Stimulated activated CD4-positive, alpha-beta T cell treated with anti-CD3 and anti-CD28 coated beads, TNF-alpha, amount 100 ng/mL, for 1 hour (primary cell): ENCODE measurements around the gene THADA.

Experiments
- DNase-seq, 3 donors: peaks; one replicate each; pipeline ENCODE4 v3.0.0-alpha.2; 2020; ENCODE audit warnings: low read depth in 3 of 3, low spot score in 1 of 3

THADA gene

DNA sequence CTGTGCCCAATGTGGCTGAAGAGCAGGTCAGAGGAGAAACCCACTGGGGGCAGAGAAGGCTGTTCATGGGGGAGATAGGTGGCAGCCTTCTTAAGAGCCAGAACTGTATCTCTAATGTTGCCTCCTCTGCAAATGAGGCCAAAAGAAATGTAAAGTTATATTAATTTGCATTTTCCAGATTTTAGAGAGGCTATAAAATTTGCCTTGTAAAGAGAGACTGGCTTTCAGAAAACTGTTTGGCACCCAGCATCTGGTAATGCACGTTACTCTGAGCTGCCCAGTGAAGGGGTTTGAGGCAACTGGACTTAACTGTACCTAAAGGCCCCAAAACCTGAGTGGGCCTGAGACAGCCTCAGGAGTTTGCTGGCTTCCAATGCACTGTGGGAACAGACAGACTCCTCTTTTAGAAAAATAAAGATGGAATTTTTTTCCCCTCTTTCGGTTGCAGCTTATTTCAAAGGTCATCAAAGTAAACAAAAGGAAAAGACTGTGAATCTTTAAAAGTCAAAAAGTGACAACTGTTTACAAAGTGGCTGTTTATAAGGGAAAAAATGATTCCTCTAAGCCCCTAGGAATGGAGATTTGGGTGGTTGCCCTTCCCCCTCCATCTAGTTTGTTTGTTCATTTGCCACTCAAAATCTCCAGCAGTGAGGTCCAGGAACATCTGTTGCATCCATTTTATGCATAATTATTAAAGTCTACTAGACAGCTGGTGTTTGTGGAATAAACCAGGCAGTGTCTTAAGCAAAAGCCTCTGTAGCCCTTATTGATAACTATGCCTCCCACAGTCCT is 237.2 kb downstream of the THADA start:
- DNase-seq, result no peak

DNA sequence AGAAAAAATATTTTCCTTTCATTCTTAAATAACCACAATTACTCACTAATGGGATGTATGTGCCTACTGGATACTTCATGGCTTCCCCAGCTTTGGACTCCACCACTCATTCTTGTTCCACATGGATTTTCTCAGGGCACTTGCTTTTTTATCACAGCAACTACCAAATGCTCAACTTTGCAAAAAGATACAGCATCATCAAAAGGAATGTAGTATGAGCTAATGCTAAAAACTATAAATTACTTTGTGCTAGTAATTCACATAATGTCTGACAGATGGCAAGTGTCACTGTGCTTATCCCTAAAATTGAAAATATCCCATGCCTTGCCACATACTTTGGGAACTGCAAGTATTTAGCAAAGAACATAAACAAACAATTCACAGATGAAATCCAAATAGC is 239.1 kb downstream of the THADA start:
- DNase-seq, result no peak

DNA sequence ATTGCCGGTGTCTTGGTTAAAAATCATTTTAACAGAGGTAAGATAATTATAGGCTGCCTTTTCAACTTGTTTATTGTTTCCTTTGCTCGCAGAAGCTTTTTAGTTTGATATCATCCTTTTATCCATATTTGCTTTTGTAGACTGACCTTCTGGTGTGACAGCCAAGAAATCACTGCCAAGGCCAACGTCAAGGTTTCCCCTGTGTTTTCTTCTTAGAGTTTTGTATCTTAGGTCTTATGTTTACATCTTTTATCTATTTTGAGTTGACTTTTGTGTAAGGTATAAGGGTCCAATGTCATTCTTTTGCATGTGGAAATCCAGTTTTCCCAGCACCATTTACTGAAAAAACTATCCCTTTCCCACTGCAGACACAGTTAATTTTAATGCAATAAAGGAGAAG is 240.4 kb downstream of the THADA start:
- no peak for DNase-seq

DNA sequence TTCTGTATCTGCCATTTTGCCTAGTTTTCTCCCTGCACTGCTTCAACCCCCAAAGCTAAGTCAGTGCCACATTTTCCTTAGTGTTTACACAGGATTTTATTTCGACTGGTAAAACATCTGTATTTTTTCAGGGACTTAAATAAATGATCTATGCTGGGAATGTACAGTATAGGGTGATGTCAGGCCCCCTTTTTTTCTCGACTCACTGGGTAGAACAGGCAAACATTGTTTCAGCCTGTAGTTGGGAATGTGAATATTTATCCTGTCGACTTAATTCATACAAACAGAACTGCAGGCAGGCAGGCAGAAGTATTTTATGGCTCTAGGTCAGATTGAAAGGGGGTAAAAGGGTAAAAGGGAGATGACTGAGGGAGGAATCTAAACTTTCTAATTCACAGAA is 245.9 kb downstream of the THADA start:
- DNase-seq, result no peak

DNA sequence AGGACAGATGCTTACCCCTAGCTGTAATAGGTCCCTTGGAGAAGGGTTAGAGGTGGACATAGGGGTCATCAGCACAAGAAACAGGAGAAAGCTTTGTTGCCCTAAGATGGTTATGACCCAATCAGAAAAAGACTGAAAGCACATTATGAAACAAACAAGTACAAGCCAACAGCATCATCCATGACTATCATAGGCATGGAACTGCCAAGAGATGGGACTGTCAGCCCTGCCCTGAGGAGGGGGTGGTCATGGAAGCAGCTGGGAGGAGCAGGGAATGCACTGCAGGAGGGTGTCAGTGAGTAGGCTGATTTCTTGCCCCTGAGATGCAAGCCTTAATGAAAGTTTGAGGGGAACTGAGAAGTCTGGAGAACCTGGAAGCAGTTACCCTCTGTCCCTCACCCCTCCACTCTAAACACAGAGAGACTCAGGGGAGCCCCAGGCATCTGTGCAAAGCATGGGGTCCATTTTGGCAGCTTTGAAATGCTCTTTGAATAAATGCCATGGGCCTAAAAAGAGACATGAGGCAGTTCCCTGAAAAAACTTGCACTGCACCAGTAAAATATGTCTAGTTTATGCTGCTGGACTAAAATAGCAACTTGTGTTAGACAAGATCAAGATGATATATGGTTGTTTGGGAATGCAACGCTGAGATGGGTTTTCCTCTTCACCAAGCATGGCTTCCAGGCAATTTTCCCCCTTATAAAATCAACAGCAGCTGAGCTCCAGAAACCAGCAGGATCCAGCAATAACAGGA is 246.8 kb downstream of the THADA start:
- no peak for DNase-seq

DNA sequence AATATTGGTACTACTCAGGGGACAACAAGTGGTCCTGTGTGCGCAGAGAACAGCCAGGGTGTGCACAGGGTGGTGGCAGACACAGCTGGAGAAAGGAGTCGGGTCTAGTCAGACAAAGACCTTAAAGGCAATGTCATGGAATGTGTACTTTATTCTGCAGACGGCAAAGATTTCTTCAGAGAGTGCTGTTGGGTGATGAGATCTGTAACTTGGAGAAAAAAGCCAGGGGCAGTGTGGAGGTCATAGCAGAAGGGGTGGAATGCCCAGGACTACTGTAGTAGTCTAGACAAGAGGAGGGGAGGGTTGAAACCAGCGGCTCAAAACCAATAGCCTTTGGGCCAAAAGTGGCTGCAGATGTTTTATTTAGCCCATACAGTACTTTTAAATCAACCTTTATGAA is 248.1 kb downstream of the THADA start:
- no peak for DNase-seq

DNA sequence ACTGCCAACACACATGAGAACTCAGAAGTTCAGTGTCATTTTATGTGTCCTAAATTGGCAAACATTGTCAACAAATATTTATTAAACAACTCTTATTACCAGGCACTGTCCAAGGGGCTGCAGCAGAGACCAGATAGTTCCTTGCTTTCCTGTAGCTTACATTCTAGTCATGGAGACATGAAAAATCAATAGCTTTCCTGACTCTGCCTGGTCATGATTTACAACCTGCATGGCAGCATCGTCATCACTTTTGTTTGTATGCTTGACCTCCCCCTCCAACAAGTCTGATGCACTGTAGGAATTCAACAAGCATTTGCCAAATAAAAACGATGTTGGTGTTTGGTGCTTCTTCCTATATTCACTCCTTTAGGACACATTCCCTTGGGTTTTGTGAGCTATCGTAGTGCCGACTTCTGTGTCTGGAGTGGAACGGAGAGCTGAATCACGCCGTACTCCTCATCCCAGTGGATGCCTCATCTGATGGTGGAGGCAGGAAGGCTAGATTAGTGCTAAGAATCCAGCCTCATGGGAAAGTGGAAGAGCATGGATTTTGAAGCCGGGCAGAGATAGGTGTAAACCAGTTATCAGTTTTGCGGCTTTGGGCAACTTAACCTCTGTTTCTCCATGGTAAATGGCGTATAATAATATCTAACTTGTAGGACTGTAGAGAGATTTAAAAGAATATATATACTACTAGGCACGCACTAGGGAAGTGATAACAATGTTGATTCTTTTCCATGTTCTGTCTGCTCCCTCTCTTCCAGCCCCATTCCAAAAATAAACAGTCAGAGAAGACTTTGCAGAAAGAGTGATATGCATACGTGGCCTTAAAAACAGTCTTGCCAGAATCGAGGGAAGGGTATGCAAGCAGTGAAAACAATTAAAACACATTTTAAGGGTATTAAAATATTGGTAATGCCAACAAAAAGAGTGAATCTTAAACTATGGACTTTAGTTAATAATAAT is 249.0 kb downstream of the THADA start:
- DNase-seq, result no peak

DNA sequence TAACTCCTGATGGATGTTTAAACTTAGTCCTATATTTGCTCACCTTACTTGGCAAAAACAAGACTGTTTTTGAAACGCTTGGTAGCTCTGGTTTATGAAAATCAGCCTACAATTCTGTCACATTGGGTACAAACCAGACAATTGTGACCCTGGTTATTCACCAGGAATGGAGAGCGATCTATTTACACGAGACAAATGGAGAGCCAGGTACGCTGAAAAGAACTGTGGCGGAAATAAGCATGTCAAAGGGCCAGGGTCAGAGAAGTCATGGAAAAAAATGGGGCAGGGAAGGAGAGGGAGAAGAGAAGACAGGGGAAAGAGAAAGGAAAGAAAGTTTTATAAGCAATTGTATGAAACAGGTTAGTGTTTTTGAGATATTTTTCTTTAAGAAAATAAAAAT is 250.0 kb downstream of the THADA start:
- DNase-seq, result no peak

DNA sequence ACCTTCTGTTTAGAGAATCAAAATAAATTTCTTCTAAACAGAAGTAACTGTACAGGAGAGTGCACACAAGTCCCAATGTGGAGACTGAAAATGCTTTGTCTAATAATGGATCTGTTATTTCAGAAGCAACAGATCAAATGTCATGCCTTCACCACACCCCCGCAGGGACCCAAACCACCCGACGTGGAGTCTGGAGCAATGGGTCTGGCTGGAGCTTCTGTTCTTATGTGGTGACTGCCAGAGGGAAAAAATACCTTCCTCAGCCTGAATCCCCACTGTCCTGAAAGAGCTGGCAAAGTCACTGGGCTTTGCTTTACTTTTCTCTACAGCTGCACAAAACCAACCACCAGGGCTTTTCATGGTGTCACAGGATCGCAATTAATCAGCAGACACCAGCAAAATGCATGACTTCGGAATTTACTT is 250.4 kb downstream of the THADA start:
- no peak for DNase-seq

DNA sequence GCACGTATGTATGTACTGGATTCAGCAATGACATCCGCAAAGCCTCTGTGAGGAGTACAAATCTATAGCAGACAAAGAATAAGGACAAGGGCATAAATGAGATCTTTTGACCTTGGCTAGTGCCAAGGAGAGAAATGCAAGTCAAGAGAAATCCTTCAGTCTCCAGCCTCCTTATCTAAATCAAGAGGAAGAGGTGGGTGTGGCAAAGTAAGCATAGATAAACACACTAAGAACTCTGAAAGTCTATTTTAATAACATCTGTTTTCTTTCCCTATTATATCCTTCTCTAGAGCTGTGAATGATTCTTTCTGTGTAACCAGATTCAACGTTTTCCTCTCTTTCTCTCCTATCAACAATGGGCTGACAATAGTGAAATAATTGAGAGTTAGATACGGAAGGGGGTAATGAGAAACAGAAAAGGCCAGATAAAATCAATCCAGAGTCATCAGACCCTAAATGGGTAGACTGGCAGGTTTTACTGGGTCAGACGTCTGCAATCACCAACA is 250.9 kb downstream of the THADA start:
- no peak for DNase-seq

DNA sequence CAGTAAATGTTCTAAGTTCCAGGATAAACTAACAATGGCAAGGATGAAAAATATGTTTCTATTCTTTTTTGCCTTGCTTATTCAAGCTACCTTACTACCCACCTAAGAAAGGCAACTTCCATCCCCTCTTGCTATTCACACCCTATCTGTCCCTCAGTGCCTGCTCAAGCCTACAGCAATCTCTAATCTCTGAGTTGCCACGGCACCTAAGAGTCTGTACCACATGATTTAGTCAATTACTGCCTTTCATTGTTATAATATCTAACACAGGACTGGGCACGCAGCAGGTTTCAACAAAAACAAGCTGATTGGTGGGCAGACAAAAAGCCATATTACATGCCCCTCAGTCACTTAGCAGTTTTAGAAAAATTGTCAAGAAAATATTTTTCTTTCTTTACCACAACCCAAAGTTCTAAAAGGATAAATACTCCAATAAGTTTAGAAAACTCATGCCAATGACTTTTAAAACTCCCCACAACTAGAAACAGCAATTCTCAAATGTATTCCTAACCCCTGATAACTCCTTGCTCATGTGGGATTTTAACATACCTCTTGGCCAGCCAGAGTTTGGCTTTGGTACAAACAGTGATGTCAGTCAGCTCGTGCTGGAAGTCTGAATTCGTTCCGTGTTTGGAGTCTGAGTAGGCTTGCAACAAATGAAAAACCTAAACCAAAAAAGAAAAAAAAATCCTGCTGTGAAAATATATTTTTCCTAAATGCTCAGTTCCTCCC is 252.1 kb downstream of the THADA start:
- no peak for DNase-seq

DNA sequence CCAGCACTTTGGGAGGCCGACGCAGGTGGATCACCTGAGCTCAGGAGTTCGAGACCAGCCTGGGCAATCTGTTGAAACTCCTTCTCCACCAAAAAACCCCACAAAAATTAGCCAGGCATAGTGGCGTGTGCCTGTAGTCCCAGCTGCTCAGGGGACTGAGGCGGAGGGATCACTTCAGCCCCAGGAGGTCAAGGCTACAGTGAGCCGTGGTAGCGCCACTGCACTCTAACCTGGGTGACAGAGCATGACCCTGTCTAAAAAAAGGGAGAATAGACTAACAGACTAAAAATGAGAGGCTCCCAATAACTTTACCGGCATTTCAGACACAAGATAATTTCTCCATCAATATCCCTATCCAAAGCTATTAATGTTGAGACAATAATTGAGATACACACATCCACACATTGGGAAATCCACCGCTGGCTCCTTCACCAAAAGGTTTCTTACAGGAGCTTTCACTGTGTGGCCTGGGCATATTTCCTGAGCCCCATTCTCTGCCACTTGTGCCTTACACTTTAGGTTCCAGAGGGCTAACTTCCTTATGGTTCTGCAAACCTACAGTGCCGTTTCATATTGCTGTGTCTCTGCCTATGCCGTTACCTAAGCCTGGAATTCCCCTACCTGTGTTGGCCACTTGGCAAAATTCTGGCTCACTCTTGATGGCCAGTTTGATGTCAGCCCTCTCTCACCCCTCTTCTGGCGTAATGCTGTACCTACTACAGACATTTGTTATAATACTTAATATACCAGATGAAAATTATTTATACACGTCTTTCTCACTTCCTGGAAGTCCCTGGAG is 253.7 kb downstream of the THADA start:
- no peak for DNase-seq

DNA sequence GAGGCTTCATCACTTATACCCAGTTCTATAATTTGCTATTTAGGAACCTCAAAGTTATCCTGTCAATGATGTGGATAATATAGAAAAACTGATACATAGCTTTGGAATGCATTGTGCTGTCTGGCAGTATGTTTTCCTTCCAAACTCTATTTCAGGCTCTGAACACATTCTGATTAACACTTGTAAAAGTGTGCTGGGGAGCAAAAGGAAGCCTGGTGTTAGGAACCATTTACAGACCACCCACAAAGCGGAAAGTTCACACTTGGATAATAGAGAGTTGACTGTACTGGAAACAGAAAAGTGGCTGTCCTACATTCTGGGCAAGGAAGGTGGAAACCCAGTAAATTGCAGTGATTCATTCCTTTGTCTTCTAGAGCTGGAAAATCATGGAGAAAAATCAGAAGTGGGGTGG is 254.9 kb downstream of the THADA start:
- DNase-seq, result no peak

DNA sequence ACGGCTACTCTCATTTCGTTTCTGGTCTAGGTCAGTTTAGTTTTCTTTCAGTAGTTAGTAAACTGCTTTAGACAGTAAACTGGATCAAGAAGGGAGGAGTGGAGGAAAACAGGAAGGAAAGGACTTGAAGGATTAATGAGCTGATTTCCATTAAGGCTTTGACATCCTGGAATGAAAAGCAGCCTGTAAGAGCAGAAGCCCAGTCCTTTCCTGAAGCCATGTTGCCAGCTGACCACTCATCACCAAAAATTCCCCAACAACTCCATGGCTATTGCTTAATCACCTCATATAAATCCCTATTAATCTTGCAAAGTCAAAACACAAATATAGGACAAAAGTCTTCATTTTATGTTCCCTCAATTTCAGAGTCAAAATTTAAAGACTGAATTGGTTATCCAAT is 255.8 kb downstream of the THADA start:
- DNase-seq, result no peak

DNA sequence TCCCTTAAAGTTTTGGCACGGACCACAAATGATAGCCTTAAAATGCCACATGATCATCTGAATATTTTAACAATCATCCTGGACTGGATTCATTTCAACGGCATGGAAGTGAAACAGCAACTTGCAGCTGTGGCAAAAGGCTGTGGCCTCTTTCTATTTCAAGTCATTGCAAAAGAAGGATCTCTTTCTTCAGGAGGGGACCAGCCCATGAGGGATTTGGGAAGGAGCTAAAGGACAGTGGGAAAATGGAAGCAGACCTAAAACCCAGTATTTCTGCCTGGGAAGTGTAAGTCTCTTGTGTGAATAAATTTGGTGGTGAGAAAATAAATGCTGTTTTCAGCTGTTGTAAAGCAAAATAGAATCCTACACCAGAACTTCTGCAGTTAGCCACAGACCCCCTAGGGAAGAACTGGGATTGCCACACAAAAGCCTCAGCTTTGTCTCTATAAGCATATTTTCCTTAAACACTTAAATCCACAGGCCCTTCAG is 262.1 kb downstream of the THADA start:
- no peak for DNase-seq

DNA sequence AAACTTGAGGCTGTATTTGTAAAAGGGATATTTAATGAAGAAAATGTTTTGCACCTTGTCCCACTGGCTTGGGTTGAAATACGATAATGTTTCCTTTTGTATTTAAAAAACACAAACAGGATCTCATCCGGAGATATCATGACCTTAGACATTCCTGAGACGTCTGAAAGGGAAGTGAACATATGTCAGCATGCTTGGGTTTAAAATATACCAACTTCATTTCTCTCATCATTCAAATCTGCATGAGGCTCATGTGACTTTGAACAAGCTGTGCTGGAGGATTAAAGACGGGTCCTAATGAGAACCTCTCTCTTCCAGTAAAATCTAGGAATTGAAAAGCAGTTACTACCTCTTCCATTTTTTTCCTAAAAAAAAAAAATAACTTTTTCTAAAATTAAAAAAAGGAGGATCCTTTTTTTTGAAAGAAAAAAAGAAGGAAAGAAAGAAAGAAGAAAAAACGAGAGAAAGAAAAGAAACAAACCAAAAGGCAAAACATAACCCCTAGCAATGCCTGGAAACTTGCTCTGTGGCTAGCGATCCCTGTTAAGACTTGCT is 262.7 kb downstream of the THADA start:
- DNase-seq, result no peak

DNA sequence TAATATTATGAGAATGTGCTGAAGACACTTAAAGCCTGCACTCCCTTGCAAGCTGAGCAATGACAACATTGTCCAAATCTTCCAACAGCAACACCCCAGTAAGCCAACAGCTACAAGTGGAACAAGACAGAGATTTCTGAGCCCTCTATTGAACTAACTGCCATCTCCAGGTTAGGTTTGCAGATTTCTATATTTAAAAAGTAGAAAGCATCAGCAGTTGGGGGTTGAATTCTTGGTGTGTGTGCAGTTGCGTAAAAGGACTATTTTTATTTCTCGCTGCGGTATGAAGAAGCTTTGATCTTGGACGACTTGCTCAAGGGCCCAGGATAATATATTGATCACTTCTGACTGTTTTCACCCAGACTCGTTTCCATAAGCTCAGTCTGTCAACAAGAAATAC is 263.2 kb downstream of the THADA start:
- DNase-seq, result no peak

DNA sequence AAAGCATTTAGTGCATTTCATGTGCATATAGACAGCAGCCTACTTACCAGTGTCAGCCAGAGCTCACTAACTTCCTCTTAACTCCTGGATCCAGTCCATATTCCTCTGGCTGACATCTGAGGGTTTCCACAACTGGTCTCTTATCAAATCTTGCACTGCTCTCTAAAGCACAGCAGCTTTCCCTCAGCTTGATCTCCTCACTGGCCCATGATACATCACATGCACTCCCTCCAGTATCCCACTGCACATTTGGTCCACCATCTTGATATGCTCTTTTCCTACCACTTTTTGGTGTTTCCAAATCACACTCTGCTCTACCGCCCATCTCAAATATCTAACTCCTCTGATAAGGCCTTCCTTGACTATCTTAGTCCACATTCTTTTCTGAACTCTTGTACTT is 264.4 kb downstream of the THADA start:
- DNase-seq, result no peak

DNA sequence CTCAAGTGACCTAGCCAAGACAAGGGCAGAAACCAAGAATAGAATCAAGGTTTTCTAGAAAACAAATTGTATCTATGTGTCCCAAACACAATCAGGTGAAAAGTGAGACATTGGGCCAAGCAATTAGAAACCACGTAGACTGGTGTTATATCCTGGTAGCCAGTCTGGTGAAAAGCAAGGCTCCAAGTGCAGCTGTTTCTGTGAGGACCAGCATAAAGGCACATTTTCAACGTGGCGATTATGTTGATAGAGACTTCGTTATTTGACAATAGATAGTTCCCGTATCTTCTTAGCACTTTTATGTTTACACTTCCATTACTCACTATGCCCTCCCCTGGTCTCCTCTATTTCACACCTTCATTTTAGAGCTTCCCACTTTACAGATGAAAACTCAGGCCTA is 266.2 kb downstream of the THADA start:
- no peak for DNase-seq
